HCT116 (cell line): ENCODE data around the gene NRGN.

ENCODE experiments used
- EGR1 ChIP-seq: IDR thresholded peaks from 2 replicates; pipeline ENCODE4 v1.6.1; 2012; ENCODE audit warnings: low read depth
- EZH2 ChIP-seq: fragments of 200-600 bp; sonication (generic); IDR thresholded peaks from 2 replicates; pipeline ENCODE4 v1.6.1; 2017; ENCODE audit warnings: antibody characterized with exemption, mixed run types
- POLR2A ChIP-seq: IDR thresholded peaks from 2 replicates; pipeline ENCODE4 v1.7.0; 2011; ENCODE audit warnings: borderline replicate concordance; ENCODE audit not compliant: insufficient read depth, insufficient read length; ENCODE audit errors: extremely low read depth
- SRF ChIP-seq: IDR thresholded peaks from 2 replicates; pipeline ENCODE4 v1.6.1; 2012; ENCODE audit warnings: low read depth
- TCF7L2 ChIP-seq: IDR thresholded peaks from 2 replicates; pipeline ENCODE4 v1.7.0; 2011; ENCODE audit warnings: borderline replicate concordance, inconsistent platforms; ENCODE audit not compliant: insufficient read depth, insufficient read length; ENCODE audit errors: extremely low read depth
- TF ChIP-seq, protein P1 (sequence below), 3 experiments: fragments of 200-600 bp in 1 of 3; sonication (generic) in 1 of 3; IDR thresholded peaks in 2 of 3; conservative IDR thresholded peaks in 1 of 3; 2 replicates each; pipeline ENCODE4 v1.5.1; 2012 to 2017; ENCODE audit warnings: low read depth in 2 of 3, low read length in 2 of 3, antibody characterized with exemption in 1 of 3, borderline replicate concordance in 1 of 3, control low read depth in 1 of 3, mild to moderate bottlenecking in 1 of 3, mixed read lengths in 1 of 3, mixed run types in 1 of 3, moderate library complexity in 1 of 3; ENCODE audit not compliant: insufficient read depth in 1 of 3
- TF ChIP-seq, protein P2 (sequence below): IDR thresholded peaks from 2 replicates; pipeline ENCODE4 v1.6.1; 2012
- TF ChIP-seq, protein P3 (sequence below): IDR thresholded peaks from 2 replicates; pipeline ENCODE4 v1.6.1; 2012

DNA sequence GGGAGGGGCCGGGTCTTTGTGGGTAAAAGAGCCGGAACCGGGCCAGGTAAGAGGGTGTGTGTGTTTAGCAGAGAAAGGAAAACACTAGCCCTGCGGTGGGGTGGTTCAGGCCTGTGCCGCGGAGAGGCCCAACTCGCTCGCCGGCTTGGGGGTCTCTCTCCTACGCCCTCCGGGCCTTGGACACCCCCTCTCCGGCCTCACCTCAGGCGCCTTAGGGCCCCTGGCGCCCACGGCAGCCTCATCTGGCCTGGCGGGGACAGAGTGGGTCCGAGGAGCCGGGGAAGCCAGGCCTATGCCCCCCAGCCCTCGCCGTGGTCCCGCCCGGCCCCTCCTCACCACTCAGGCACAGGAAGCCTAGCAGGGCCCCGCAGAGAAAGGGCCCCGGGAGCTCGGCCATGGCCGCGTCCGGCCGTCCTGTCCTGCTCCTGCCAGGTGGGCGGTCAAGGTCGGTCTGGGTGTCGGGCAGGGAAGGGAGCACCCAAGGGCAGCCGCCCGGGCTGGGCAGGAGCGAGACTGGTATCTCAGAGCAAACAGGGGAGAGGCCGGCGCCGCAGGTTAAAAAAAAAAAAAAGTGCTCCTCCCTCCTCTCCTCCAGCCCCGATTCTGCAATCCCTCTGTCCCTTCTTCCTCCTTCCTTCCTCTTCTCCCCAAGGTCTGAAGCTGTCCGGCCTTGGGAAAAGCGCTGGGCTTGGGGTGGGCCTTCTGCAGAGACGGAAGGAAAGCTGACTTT is 12.2 kb downstream of the NRGN start, which contains the start of gene VSIG2:
- TF ChIP-seq, protein P1, sequence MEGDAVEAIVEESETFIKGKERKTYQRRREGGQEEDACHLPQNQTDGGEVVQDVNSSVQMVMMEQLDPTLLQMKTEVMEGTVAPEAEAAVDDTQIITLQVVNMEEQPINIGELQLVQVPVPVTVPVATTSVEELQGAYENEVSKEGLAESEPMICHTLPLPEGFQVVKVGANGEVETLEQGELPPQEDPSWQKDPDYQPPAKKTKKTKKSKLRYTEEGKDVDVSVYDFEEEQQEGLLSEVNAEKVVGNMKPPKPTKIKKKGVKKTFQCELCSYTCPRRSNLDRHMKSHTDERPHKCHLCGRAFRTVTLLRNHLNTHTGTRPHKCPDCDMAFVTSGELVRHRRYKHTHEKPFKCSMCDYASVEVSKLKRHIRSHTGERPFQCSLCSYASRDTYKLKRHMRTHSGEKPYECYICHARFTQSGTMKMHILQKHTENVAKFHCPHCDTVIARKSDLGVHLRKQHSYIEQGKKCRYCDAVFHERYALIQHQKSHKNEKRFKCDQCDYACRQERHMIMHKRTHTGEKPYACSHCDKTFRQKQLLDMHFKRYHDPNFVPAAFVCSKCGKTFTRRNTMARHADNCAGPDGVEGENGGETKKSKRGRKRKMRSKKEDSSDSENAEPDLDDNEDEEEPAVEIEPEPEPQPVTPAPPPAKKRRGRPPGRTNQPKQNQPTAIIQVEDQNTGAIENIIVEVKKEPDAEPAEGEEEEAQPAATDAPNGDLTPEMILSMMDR (IDR thresholded peaks at IDR 0.05 in 2 of 3, conservative IDR thresholded peaks at IDR 0.05 in 1 of 3; ENCODE audit: borderline replicate concordance in 1 of 3, insufficient read depth in 1 of 3, low read depth in 2 of 3, low read length in 2 of 3) = no peak
- TF ChIP-seq, protein P2, sequence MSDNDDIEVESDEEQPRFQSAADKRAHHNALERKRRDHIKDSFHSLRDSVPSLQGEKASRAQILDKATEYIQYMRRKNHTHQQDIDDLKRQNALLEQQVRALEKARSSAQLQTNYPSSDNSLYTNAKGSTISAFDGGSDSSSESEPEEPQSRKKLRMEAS = no peak
- TF ChIP-seq, protein P3, sequence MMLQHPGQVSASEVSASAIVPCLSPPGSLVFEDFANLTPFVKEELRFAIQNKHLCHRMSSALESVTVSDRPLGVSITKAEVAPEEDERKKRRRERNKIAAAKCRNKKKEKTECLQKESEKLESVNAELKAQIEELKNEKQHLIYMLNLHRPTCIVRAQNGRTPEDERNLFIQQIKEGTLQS = no peak
- TF ChIP-seq EZH2 = no peak
- no peak for TF ChIP-seq TCF7L2
- TF ChIP-seq POLR2A = no peak
- TF ChIP-seq SRF = no peak
- TF ChIP-seq EGR1 = no peak
